ENCODE data around the gene PRR18. TPM values are rescaled to one million over a fixed set of nuclear protein-coding genes. Genes with fewer than 3 reads are reported as not detected.

The PRR18 gene
- total and polyA plus RNA-seq, 2 of the 8 experiments (the other 6 are each of a cell fraction or from before 2014, with no cell fraction given): 0.08 to 0.19 TPM

DNA sequence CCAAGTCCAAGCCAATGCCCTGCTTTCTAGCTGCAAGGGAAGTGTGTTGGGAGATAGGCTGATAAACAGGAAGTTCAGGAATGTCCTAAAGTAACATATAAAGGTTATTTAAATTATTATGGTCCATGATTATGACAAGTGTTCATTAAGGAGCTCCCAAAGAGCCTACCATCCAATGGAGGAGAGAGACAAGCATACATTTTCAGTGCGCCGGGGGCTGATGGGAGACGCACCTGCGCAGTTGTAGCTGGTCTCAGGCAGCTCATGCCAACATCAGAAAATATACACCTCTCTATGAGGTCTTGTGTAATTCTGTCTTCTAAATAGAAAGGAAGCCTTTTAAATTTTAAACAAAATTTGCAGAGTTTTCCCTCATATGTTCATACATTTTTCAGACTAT is 46.8 kb upstream of the PRR18 start (continued):
- TF ChIP-seq, protein P1, sequence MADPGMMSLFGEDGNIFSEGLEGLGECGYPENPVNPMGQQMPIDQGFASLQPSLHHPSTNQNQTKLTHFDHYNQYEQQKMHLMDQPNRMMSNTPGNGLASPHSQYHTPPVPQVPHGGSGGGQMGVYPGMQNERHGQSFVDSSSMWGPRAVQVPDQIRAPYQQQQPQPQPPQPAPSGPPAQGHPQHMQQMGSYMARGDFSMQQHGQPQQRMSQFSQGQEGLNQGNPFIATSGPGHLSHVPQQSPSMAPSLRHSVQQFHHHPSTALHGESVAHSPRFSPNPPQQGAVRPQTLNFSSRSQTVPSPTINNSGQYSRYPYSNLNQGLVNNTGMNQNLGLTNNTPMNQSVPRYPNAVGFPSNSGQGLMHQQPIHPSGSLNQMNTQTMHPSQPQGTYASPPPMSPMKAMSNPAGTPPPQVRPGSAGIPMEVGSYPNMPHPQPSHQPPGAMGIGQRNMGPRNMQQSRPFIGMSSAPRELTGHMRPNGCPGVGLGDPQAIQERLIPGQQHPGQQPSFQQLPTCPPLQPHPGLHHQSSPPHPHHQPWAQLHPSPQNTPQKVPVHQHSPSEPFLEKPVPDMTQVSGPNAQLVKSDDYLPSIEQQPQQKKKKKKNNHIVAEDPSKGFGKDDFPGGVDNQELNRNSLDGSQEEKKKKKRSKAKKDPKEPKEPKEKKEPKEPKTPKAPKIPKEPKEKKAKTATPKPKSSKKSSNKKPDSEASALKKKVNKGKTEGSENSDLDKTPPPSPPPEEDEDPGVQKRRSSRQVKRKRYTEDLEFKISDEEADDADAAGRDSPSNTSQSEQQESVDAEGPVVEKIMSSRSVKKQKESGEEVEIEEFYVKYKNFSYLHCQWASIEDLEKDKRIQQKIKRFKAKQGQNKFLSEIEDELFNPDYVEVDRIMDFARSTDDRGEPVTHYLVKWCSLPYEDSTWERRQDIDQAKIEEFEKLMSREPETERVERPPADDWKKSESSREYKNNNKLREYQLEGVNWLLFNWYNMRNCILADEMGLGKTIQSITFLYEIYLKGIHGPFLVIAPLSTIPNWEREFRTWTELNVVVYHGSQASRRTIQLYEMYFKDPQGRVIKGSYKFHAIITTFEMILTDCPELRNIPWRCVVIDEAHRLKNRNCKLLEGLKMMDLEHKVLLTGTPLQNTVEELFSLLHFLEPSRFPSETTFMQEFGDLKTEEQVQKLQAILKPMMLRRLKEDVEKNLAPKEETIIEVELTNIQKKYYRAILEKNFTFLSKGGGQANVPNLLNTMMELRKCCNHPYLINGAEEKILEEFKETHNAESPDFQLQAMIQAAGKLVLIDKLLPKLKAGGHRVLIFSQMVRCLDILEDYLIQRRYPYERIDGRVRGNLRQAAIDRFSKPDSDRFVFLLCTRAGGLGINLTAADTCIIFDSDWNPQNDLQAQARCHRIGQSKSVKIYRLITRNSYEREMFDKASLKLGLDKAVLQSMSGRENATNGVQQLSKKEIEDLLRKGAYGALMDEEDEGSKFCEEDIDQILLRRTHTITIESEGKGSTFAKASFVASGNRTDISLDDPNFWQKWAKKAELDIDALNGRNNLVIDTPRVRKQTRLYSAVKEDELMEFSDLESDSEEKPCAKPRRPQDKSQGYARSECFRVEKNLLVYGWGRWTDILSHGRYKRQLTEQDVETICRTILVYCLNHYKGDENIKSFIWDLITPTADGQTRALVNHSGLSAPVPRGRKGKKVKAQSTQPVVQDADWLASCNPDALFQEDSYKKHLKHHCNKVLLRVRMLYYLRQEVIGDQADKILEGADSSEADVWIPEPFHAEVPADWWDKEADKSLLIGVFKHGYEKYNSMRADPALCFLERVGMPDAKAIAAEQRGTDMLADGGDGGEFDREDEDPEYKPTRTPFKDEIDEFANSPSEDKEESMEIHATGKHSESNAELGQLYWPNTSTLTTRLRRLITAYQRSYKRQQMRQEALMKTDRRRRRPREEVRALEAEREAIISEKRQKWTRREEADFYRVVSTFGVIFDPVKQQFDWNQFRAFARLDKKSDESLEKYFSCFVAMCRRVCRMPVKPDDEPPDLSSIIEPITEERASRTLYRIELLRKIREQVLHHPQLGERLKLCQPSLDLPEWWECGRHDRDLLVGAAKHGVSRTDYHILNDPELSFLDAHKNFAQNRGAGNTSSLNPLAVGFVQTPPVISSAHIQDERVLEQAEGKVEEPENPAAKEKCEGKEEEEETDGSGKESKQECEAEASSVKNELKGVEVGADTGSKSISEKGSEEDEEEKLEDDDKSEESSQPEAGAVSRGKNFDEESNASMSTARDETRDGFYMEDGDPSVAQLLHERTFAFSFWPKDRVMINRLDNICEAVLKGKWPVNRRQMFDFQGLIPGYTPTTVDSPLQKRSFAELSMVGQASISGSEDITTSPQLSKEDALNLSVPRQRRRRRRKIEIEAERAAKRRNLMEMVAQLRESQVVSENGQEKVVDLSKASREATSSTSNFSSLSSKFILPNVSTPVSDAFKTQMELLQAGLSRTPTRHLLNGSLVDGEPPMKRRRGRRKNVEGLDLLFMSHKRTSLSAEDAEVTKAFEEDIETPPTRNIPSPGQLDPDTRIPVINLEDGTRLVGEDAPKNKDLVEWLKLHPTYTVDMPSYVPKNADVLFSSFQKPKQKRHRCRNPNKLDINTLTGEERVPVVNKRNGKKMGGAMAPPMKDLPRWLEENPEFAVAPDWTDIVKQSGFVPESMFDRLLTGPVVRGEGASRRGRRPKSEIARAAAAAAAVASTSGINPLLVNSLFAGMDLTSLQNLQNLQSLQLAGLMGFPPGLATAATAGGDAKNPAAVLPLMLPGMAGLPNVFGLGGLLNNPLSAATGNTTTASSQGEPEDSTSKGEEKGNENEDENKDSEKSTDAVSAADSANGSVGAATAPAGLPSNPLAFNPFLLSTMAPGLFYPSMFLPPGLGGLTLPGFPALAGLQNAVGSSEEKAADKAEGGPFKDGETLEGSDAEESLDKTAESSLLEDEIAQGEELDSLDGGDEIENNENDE (IDR thresholded peaks at IDR 0.05; ENCODE audit: insufficient replicate concordance, low read length): no peak
- TF ChIP-seq CTBP2 (IDR thresholded peaks at IDR 0.05; ENCODE audit: borderline replicate concordance, insufficient read depth, insufficient read length, low read length) (no peak), KDM1A (IDR thresholded peaks at IDR 0.05; ENCODE audit: borderline replicate concordance, low read length) (no peak), FOSL1 (IDR thresholded peaks at IDR 0.05; ENCODE audit: insufficient read depth, low read depth, low read length) (no peak), CHD2 (IDR thresholded peaks at IDR 0.05; ENCODE audit: low read length) (no peak), HDAC2 (IDR thresholded peaks at IDR 0.05; ENCODE audit: borderline replicate concordance in 1 of 2, low read depth in 2 of 2, low read length in 2 of 2) (no peak), BACH1 (IDR thresholded peaks at IDR 0.05; ENCODE audit: low read length) (no peak), SP4 (IDR thresholded peaks at IDR 0.05; ENCODE audit: low read length) (no peak)

Data from H1 (cell line).